WTC11 (cell line): ENCODE data around the gene SYS1. TPM values are rescaled to one million over a fixed set of nuclear protein-coding genes. Genes with fewer than 3 reads are reported as not detected.

Experiments
- ATAC-seq: fragments of 200-7000 bp; cut with Tn5 transposase; 2 replicates; pipeline ENCODE4 v1.10.0; 2021; ENCODE audit warnings: mild to moderate bottlenecking, moderate library complexity
- CTCF ChIA-PET: fragments of 300-600 bp; sonication (Branson Sonifier 250); formaldehyde crosslinking; loops from one replicate; lab custom pipeline; 2021; ENCODE audit warnings: antibody characterized with exemption; lab: Charles Lee
- POLR2A ChIA-PET: fragments of 350-600 bp; sonication (Branson Sonifier 250); formaldehyde crosslinking; loops from one replicate; lab custom pipeline; 2021; ENCODE audit warnings: antibody characterized with exemption; lab: Charles Lee
- DNase-seq: peaks from one replicate; pipeline ENCODE4 v3.0.0; 2021; ENCODE audit warnings: low spot score
- H3K27ac Mint-ChIP-seq: 2 replicates; pipeline ENCODE4 v1.8.0; 2021; ENCODE audit warnings: mixed read lengths
- H3K27me3 Mint-ChIP-seq: 2 replicates; pipeline ENCODE4 v1.8.0; 2021; ENCODE audit warnings: low read depth, mild to moderate bottlenecking, moderate library complexity, mixed read lengths
- H3K36me3 Mint-ChIP-seq: 2 replicates; pipeline ENCODE4 v1.8.0; 2021; ENCODE audit warnings: mixed read lengths
- H3K4me1 Mint-ChIP-seq: 2 replicates; pipeline ENCODE4 v1.8.0; 2022; ENCODE audit warnings: mixed read lengths
- H3K4me3 Mint-ChIP-seq: 2 replicates; pipeline ENCODE4 v1.8.0; 2021; ENCODE audit warnings: mild to moderate bottlenecking, moderate library complexity, mixed read lengths
- H3K9me3 Mint-ChIP-seq: 2 replicates; pipeline ENCODE4 v1.8.0; 2021; ENCODE audit warnings: mixed read lengths
- CBFB ChIP-seq: sonication (generic); formaldehyde crosslinking; IDR thresholded peaks from 2 replicates; pipeline ENCODE4 v1.8.1; 2022; ENCODE audit warnings: mild to moderate bottlenecking, low read depth, missing genetic modification reagents
- ELF4 ChIP-seq: sonication (generic); formaldehyde crosslinking; IDR thresholded peaks from 2 replicates; pipeline ENCODE4 v1.8.1; 2022; ENCODE audit warnings: low read depth, mild to moderate bottlenecking, moderate library complexity, missing genetic modification reagents
- EMX1 ChIP-seq: fragments of 250-450 bp; sonication (Bioruptor Pico); IDR thresholded peaks from 2 replicates; pipeline ENCODE4 v1.8.0; 2021; ENCODE audit warnings: mild to moderate bottlenecking
- ESRRA ChIP-seq: sonication (generic); formaldehyde crosslinking; IDR thresholded peaks from 2 replicates; pipeline ENCODE4 v1.8.1; 2022; ENCODE audit warnings: mild to moderate bottlenecking, missing genetic modification reagents, borderline replicate concordance
- NFE2L1 ChIP-seq: sonication (generic); formaldehyde crosslinking; IDR thresholded peaks from 2 replicates; pipeline ENCODE4 v1.8.1; 2023; ENCODE audit warnings: missing genetic modification reagents
- NR1H2 ChIP-seq: sonication (generic); formaldehyde crosslinking; IDR thresholded peaks from 2 replicates; pipeline ENCODE4 v1.9.0; 2021; ENCODE audit warnings: mild to moderate bottlenecking, moderate library complexity, missing genetic modification reagents
- OVOL2 ChIP-seq: fragments of 250-450 bp; sonication (Bioruptor Pico); IDR thresholded peaks from 2 replicates; pipeline ENCODE4 v1.9.0; 2021; ENCODE audit warnings: mild to moderate bottlenecking, borderline replicate concordance
- RORB ChIP-seq: fragments of 250-450 bp; sonication (Bioruptor Pico); IDR thresholded peaks from 2 replicates; pipeline ENCODE4 v1.9.0; 2021; ENCODE audit warnings: mild to moderate bottlenecking
- SMAD3 ChIP-seq: sonication (generic); formaldehyde crosslinking; IDR thresholded peaks from 2 replicates; pipeline ENCODE4 v1.8.0; 2022; ENCODE audit warnings: missing genetic modification reagents, mild to moderate bottlenecking, borderline replicate concordance
- SOX15 ChIP-seq: fragments of 250-450 bp; sonication (Bioruptor Pico); IDR thresholded peaks from 2 replicates; pipeline ENCODE4 v1.9.0; 2021; ENCODE audit warnings: mild to moderate bottlenecking
- ZNF121 ChIP-seq: sonication (generic); formaldehyde crosslinking; IDR thresholded peaks from 2 replicates; pipeline ENCODE4 v1.8.0; 2023; ENCODE audit warnings: missing genetic modification reagents
- ZNF423 ChIP-seq: fragments of 250-450 bp; sonication (Bioruptor Pico); IDR thresholded peaks from 2 replicates; pipeline ENCODE4 v2.1.2; 2022; ENCODE audit warnings: mild to moderate bottlenecking, moderate library complexity
- total RNA-seq: library from RNA; stranded (reverse); gene quantifications from 3 replicates; pipeline ENCODE4 v1.2.3, GENCODE V29; 2021
- TF ChIP-seq, protein P1 (sequence below): sonication (generic); formaldehyde crosslinking; IDR thresholded peaks from 2 replicates; pipeline ENCODE4 v1.8.0; 2022; ENCODE audit warnings: mild to moderate bottlenecking, missing genetic modification reagents
- TF ChIP-seq, protein P2 (sequence below): fragments of 200-600 bp; IDR thresholded peaks from 2 replicates; pipeline ENCODE4 v1.8.0; 2022; ENCODE audit warnings: antibody characterized with exemption
- TF ChIP-seq, protein P3 (sequence below): sonication (generic); formaldehyde crosslinking; conservative IDR thresholded peaks from 2 replicates; pipeline ENCODE4 v1.8.1; 2023; ENCODE audit warnings: mild to moderate bottlenecking, low read depth, missing genetic modification reagents, moderate library complexity

Gene SYS1
- total RNA-seq, 1 experiment from 2014 or later = 16.4 TPM

DNA sequence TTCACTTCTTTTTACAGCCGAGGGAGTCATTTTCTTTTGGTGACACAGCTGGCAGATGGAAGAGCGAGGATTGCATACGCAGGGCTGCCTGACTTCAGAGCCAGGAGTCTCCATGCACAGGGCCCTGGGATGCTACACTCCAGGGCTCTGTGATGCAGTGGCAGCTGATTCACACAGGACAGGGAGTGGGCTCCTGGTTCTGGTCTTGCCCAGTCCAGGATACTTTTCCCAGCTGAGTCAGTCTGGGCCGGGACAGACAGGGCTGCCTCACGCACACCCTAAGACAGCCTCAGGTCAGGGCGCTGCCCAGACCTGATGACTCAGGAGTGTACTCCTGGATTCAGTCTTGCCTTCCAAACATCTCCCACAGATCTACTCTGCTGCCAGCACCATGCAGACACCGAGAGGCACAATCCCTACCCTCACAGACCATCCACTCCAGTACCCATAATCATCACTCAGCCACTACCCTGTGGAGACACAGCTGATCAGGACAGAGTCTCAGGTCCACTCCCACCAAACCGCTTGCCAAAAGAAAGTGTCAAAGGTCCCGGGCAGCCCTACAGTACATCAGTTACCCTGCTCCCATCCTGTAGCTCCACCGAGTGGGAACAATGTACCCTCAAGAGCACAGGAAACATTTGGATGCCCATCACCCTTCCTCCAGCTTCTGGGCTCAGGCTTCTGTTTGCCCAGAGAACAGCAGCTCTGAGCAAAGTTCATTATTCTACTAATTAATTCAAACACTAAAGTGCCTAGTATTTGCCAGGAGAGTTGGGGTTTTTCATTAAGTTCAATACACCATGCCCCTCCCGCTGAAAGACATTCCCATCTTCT is 26.2 kb upstream of the SYS1 start:
- no peak for DNase-seq
- no peaks in the 10 kb centered on the region for H3K27me3 Mint-ChIP-seq
- no peak for ATAC-seq
- POLR2A ChIA-PET = interaction anchor here (1.2 kb wide), 1 partner anchor 26 kb away, joined by 3 read pairs; the partner anchor contains the start of gene SYS1
- no peaks in the 10 kb centered on the region for H3K9me3 Mint-ChIP-seq
- no peak for TF ChIP-seq NFE2L1 (CRISPR knock-in tag)
- TF ChIP-seq, protein P1, sequence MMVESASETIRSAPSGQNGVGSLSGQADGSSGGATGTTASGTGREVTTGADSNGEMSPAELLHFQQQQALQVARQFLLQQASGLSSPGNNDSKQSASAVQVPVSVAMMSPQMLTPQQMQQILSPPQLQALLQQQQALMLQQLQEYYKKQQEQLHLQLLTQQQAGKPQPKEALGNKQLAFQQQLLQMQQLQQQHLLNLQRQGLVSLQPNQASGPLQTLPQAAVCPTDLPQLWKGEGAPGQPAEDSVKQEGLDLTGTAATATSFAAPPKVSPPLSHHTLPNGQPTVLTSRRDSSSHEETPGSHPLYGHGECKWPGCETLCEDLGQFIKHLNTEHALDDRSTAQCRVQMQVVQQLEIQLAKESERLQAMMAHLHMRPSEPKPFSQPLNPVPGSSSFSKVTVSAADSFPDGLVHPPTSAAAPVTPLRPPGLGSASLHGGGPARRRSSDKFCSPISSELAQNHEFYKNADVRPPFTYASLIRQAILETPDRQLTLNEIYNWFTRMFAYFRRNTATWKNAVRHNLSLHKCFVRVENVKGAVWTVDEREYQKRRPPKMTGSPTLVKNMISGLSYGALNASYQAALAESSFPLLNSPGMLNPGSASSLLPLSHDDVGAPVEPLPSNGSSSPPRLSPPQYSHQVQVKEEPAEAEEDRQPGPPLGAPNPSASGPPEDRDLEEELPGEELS (CRISPR knock-in tag) = no peak
- TF ChIP-seq CBFB = no peak
- TF ChIP-seq, protein P2, sequence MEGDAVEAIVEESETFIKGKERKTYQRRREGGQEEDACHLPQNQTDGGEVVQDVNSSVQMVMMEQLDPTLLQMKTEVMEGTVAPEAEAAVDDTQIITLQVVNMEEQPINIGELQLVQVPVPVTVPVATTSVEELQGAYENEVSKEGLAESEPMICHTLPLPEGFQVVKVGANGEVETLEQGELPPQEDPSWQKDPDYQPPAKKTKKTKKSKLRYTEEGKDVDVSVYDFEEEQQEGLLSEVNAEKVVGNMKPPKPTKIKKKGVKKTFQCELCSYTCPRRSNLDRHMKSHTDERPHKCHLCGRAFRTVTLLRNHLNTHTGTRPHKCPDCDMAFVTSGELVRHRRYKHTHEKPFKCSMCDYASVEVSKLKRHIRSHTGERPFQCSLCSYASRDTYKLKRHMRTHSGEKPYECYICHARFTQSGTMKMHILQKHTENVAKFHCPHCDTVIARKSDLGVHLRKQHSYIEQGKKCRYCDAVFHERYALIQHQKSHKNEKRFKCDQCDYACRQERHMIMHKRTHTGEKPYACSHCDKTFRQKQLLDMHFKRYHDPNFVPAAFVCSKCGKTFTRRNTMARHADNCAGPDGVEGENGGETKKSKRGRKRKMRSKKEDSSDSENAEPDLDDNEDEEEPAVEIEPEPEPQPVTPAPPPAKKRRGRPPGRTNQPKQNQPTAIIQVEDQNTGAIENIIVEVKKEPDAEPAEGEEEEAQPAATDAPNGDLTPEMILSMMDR = no peak
- no peak for TF ChIP-seq RORB (CRISPR knock-in tag)
- TF ChIP-seq ZNF423 = no peak
- TF ChIP-seq EMX1 (CRISPR knock-in tag) = no peak
- TF ChIP-seq, protein P3, sequence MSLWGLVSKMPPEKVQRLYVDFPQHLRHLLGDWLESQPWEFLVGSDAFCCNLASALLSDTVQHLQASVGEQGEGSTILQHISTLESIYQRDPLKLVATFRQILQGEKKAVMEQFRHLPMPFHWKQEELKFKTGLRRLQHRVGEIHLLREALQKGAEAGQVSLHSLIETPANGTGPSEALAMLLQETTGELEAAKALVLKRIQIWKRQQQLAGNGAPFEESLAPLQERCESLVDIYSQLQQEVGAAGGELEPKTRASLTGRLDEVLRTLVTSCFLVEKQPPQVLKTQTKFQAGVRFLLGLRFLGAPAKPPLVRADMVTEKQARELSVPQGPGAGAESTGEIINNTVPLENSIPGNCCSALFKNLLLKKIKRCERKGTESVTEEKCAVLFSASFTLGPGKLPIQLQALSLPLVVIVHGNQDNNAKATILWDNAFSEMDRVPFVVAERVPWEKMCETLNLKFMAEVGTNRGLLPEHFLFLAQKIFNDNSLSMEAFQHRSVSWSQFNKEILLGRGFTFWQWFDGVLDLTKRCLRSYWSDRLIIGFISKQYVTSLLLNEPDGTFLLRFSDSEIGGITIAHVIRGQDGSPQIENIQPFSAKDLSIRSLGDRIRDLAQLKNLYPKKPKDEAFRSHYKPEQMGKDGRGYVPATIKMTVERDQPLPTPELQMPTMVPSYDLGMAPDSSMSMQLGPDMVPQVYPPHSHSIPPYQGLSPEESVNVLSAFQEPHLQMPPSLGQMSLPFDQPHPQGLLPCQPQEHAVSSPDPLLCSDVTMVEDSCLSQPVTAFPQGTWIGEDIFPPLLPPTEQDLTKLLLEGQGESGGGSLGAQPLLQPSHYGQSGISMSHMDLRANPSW (CRISPR knock-in tag) = no peak
- TF ChIP-seq ZNF121 (CRISPR knock-in tag) = no peak
- peaks cover 60% of the 10 kb centered on the region for H3K4me1 Mint-ChIP-seq
- H3K36me3 Mint-ChIP-seq = peaks cover 10% of the 10 kb centered on the region
- H3K27ac Mint-ChIP-seq = peak overlapping the region; percentile 95
- CTCF ChIA-PET = interaction anchor here (0.8 to 2.7 kb wide), 10 partner anchors 14 to 100 kb away, joined by 3 to 12 read pairs (median 7); partner anchors contain the start of genes MATN4, RBPJL and SYS1
- no peak overlapping the region for H3K4me3 Mint-ChIP-seq

DNA sequence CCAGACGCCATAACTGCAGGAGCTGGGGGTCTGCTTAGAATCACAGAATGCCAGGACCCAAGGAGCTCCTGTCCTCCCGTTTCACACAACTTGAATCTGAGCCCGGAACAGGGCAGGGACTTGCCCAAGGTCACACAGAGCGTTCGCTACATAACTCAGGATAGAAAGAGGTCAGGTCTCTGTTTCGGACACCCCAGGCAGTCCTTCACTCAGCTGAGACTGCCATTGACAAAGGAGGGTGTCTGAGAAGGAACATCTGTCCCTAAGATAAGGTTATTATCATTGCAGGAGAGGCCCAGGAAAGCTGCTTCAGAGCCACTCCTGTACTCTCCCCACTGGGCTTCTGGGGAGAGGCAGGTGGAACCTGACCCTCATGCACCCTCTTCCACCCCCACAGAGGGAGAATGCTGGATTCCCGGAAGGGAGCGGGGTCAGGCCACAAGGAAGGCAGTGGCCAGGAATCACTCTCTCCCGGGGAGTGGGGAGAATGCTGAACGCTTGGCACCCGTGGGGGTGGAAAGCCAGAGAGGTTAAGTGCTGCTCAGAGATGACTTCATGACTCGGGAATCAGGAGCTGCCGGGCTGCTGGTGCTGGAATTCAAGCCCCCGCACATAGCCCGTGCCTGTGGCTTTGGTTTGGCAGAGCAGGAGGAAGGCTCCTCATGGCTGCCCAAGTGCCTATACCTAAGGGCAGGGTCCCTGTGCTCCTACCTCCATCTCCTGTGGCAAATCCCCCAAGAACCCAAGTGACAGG is 25.4 kb upstream of the SYS1 start:
- no peak for DNase-seq
- TF ChIP-seq OVOL2 (no peak), ELF4 (CRISPR knock-in tag) (no peak), SMAD3 (CRISPR knock-in tag) (no peak), SOX15 (no peak), NR1H2 (CRISPR knock-in tag) (no peak), ESRRA (CRISPR knock-in tag) (no peak)
- ATAC-seq = no peak
- Mint-ChIP-seq H3K27ac (peak overlapping the region; percentile 95), H3K9me3 (no peaks in the 10 kb centered on the region), H3K36me3 (peaks cover 10% of the 10 kb centered on the region), H3K4me3 (no peak overlapping the region), H3K27me3 (no peaks in the 10 kb centered on the region), H3K4me1 (peaks cover 67% of the 10 kb centered on the region)
- ChIA-PET POLR2A (no interaction called here), CTCF (interaction anchor here (0.8 to 2.7 kb wide), 9 partner anchors 10 to 100 kb away, joined by 3 to 12 read pairs (median 7); partner anchors contain the start of genes MATN4, RBPJL, SDC4 and SYS1)
